ENCODE measurements around the gene CHPF. TPM values are rescaled to one million over a fixed set of nuclear protein-coding genes. Genes with fewer than 3 reads are reported as not detected.

Gene CHPF
- total RNA-seq, 1 experiment from 2014 or later = 78.2 TPM

DNA sequence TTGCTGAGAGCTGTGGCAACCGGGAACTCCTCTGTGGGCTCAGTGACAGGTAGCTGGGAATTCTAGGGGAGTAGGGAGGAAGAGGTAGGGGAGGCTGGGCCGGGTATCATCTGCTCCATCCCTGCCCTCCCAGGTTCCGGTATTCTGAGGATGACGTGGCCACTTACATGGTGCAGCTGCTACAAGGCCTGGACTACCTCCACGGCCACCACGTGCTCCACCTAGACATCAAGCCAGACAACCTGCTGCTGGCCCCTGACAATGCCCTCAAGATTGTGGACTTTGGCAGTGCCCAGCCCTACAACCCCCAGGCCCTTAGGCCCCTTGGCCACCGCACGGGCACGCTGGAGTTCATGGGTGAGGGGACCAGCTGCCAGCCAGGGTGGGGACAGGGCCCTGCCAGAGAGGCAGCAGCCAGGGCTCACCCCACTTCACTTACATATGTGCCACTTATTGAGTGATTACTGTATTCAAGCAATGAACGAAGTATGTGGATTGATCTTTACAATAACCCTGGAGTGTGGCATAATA is 52.9 kb downstream of the CHPF start:
- CTCF ChIA-PET = no interaction called here
- DNase-seq = no peak
- no TSS peak for BruUV-seq (replicated peaks)

DNA sequence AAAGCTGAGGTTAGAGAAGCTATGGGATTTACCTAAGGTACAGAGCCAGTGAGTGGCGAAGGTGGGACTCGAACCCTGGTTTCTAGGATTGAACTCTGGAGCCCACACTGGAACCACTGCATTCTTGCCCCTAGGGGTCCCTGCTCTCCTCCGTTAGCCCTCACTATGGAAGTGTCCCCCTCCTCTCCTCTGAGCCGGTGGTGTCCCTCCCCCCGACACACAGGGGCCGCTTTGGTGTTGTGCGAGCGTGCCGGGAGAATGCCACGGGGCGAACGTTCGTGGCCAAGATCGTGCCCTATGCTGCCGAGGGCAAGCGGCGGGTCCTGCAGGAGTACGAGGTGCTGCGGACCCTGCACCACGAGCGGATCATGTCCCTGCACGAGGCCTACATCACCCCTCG is 53.4 kb downstream of the CHPF start:
- CTCF ChIA-PET = no interaction called here
- H3K9me2 ChIP-seq (ENCODE audit: insufficient read depth) = no peaks in the 10 kb centered on the region
- H4K20me1 ChIP-seq (ENCODE audit: insufficient read depth) = no peaks in the 10 kb centered on the region
- H3K4me3 ChIP-seq = no peak overlapping the region
- no TSS peak for BruUV-seq (replicated peaks)
- no peak overlapping the region for H3K4me2 ChIP-seq
- no peaks in the 10 kb centered on the region for H3K36me3 ChIP-seq (ENCODE audit: low read depth)
- H3K9me3 ChIP-seq (ENCODE audit: insufficient read depth, low read depth) = no peaks in the 10 kb centered on the region
- intact Hi-C loops (cut with micrococcal nuclease; ENCODE audit: unreplicated experiment) = no loop called here
- no peak overlapping the region for H3K27ac ChIP-seq
- DNase-seq = no peak
- H3K27me3 ChIP-seq (ENCODE audit: insufficient read depth, low read depth) = peaks cover 7% of the 10 kb centered on the region; the same call in 1 of the 2 replicates
- POLR2A ChIA-PET (ENCODE audit: unreplicated experiment) = no interaction called here
- TF ChIP-seq, protein P1, sequence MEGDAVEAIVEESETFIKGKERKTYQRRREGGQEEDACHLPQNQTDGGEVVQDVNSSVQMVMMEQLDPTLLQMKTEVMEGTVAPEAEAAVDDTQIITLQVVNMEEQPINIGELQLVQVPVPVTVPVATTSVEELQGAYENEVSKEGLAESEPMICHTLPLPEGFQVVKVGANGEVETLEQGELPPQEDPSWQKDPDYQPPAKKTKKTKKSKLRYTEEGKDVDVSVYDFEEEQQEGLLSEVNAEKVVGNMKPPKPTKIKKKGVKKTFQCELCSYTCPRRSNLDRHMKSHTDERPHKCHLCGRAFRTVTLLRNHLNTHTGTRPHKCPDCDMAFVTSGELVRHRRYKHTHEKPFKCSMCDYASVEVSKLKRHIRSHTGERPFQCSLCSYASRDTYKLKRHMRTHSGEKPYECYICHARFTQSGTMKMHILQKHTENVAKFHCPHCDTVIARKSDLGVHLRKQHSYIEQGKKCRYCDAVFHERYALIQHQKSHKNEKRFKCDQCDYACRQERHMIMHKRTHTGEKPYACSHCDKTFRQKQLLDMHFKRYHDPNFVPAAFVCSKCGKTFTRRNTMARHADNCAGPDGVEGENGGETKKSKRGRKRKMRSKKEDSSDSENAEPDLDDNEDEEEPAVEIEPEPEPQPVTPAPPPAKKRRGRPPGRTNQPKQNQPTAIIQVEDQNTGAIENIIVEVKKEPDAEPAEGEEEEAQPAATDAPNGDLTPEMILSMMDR (conservative IDR thresholded peaks at IDR 0.05) = no peak
- TF ChIP-seq EZH2 (IDR thresholded peaks at IDR 0.05; ENCODE audit: low read depth) = no peak
- H2AFZ ChIP-seq = no peak overlapping the region
- H3F3A ChIP-seq (ENCODE audit: insufficient read depth, low read depth) = no peaks in the 10 kb centered on the region
- H3K4me1 ChIP-seq (replicated peaks; ENCODE audit: insufficient read depth) = no peaks in the 10 kb centered on the region
- H3K79me2 ChIP-seq (ENCODE audit: low read depth) = no peaks in the 10 kb centered on the region

More for the DNA sequence above, 52.9 kb downstream of the CHPF start:
- no peaks in the 10 kb centered on the region for H4K20me1 ChIP-seq (ENCODE audit: insufficient read depth)
- no peaks in the 10 kb centered on the region for H3K4me1 ChIP-seq (replicated peaks; ENCODE audit: insufficient read depth)
- H3K36me3 ChIP-seq (ENCODE audit: low read depth) = no peaks in the 10 kb centered on the region
- no peaks in the 10 kb centered on the region for H3F3A ChIP-seq (ENCODE audit: insufficient read depth, low read depth)
- no peak overlapping the region for H2AFZ ChIP-seq
- no peak overlapping the region for H3K27ac ChIP-seq
- intact Hi-C loops (cut with micrococcal nuclease; ENCODE audit: unreplicated experiment) = no loop called here
- POLR2A ChIA-PET (ENCODE audit: unreplicated experiment) = no interaction called here
- H3K27me3 ChIP-seq (ENCODE audit: insufficient read depth, low read depth) = peaks cover 7% of the 10 kb centered on the region; the same call in 1 of the 2 replicates
- no peaks in the 10 kb centered on the region for H3K9me2 ChIP-seq (ENCODE audit: insufficient read depth)
- TF ChIP-seq, protein P1 (conservative IDR thresholded peaks at IDR 0.05) = no peak
- no peak for TF ChIP-seq EZH2 (IDR thresholded peaks at IDR 0.05; ENCODE audit: low read depth)
- H3K9me3 ChIP-seq (ENCODE audit: insufficient read depth, low read depth) = no peaks in the 10 kb centered on the region
- H3K4me3 ChIP-seq = no peak overlapping the region
- H3K4me2 ChIP-seq = no peak overlapping the region
- no peaks in the 10 kb centered on the region for H3K79me2 ChIP-seq (ENCODE audit: low read depth)

DNA sequence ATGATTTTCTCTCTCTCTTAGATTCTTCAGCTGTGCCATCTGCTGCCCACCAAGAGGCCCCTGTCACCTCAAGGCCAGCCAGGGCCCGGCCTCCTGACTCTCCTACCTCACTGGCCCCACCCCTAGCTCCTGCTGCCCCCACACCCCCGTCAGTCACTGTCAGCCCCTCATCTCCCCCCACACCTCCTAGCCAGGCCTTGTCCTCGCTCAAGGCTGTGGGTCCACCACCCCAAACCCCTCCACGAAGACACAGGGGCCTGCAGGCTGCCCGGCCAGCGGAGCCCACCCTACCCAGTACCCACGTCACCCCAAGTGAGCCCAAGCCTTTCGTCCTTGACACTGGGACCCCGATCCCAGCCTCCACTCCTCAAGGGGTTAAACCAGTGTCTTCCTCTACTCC is 54.3 kb downstream of the CHPF start:
- intact Hi-C loops (cut with micrococcal nuclease; ENCODE audit: unreplicated experiment) = no loop called here

More for the DNA sequence above, 54.3 kb downstream of the CHPF start:
- TF ChIP-seq, protein P1 (conservative IDR thresholded peaks at IDR 0.05) = no peak
- TF ChIP-seq EZH2 (IDR thresholded peaks at IDR 0.05; ENCODE audit: low read depth) = no peak
- Histone ChIP-seq H3K79me2 (ENCODE audit: low read depth) (no peaks in the 10 kb centered on the region), H3K4me2 (no peak overlapping the region), H3K27me3 (ENCODE audit: insufficient read depth, low read depth) (no peaks in the 10 kb centered on the region), H3K27ac (no peak overlapping the region), H3F3A (ENCODE audit: insufficient read depth, low read depth) (no peaks in the 10 kb centered on the region), H2AFZ (no peak overlapping the region), H3K9me2 (ENCODE audit: insufficient read depth) (no peaks in the 10 kb centered on the region), H3K4me3 (no peak overlapping the region), H3K4me1 (replicated peaks; ENCODE audit: insufficient read depth) (no peaks in the 10 kb centered on the region), H3K9me3 (ENCODE audit: insufficient read depth, low read depth) (no peaks in the 10 kb centered on the region), H4K20me1 (ENCODE audit: insufficient read depth) (no peaks in the 10 kb centered on the region), H3K36me3 (ENCODE audit: low read depth) (no peaks in the 10 kb centered on the region)
- no peak for DNase-seq
- CTCF ChIA-PET = no interaction called here
- no TSS peak for BruUV-seq (replicated peaks)
- POLR2A ChIA-PET (ENCODE audit: unreplicated experiment) = no interaction called here

Small RNAs within 50 kb of the gene (microRNA-seq; reads per million reads assigned to microRNA genes)
- gene MIR3132 (ENCODE audit: borderline number of aligned reads, borderline replicate concordance) = not detected

Other genes starting within 250 kb of the CHPF start
- not detected in 2 replicates for gene PTPRN, start 234.4 kb downstream of the CHPF start, total RNA-seq (2021)
- not detected in 2 replicates for gene RESP18, start 211.1 kb downstream of the CHPF start, total RNA-seq (2021)
- 99.1 and 107 TPM in 2 replicates for gene DNPEP, start 155.9 kb downstream of the CHPF start, total RNA-seq (2021)
- 0.60 TPM in 1 of 2 replicates, not detected in the other for gene DES, start 125.4 kb downstream of the CHPF start, total RNA-seq (2021)
- gene SPEG, start 109.0 kb downstream of the CHPF start, total RNA-seq (2021) = 46.8 and 55.8 TPM in 2 replicates
- 44.7 and 57.2 TPM in 2 replicates for gene GMPPA, start 44.9 kb downstream of the CHPF start, total RNA-seq (2021)
- 0.22 and 0.30 TPM in 2 replicates for gene ASIC4, start 29.3 kb downstream of the CHPF start, total RNA-seq (2021)
- gene TMEM198, start 219 bp upstream of the CHPF start, total RNA-seq (2021) = 3.6 and 5.8 TPM in 2 replicates
- 110 and 161 TPM in 2 replicates for gene OBSL1, start 27.7 kb upstream of the CHPF start, total RNA-seq (2021)
- 5.2 and 9.1 TPM in 2 replicates for gene INHA, start 28.5 kb upstream of the CHPF start, total RNA-seq (2021)
- gene STK11IP, start 54.0 kb upstream of the CHPF start, total RNA-seq (2021) = 40.6 and 42.5 TPM in 2 replicates
- gene SLC4A3, start 83.8 kb upstream of the CHPF start, total RNA-seq (2021) = 7.3 and 9.0 TPM in 2 replicates